HL-60 (cell line): ENCODE measurements around the gene LHCGR.

Experiments
- DNase-seq, 2 experiments: peaks; one replicate each; pipeline ENCODE4 v3.0.0-alpha.2; 2010 to 2020; ENCODE audit warnings: low read depth in 1 of 2, low spot score in 1 of 2
- H3K27ac ChIP-seq: fragments of 250-450 bp; sonication (Bioruptor Pico); replicated peaks from 2 replicates; pipeline ENCODE4 v1.5.1; 2020; ENCODE audit warnings: mild to moderate bottlenecking, moderate library complexity
- H3K27me3 ChIP-seq: fragments of 250-450 bp; sonication (Bioruptor Pico); 2 replicates; pipeline ENCODE4 v1.5.1; 2021; ENCODE audit warnings: mild to moderate bottlenecking, moderate library complexity; ENCODE audit not compliant: insufficient read depth, poor library complexity, severe bottlenecking
- H3K4me3 ChIP-seq: replicated peaks from 2 replicates; pipeline ENCODE4 v1.5.1; 2011; ENCODE audit warnings: mild to moderate bottlenecking, control low read depth, low read length; ENCODE audit not compliant: insufficient read depth
- CTCF ChIP-seq: IDR thresholded peaks from one replicate; pipeline ENCODE4 v1.5.1; 2011; ENCODE audit warnings: low read length, control low read depth, inconsistent platforms; ENCODE audit not compliant: insufficient read depth
- GABPA ChIP-seq: IDR thresholded peaks from 2 replicates; pipeline ENCODE4 v1.6.1; 2012; ENCODE audit warnings: low read depth
- POLR2AphosphoS5 ChIP-seq: IDR thresholded peaks from 2 replicates; pipeline ENCODE4 v1.6.1; 2012; ENCODE audit warnings: low read depth
- REST ChIP-seq: IDR thresholded peaks from 2 replicates; pipeline ENCODE4 v1.6.1; 2012; ENCODE audit warnings: low read depth; ENCODE audit not compliant: insufficient replicate concordance
- SPI1 ChIP-seq: IDR thresholded peaks from 2 replicates; pipeline ENCODE4 v1.6.1; 2012; ENCODE audit warnings: low read depth, mild to moderate bottlenecking, borderline replicate concordance

LHCGR gene

GRCh38 chr2:48787580-48787979 is 32.1 kb upstream of the LHCGR start:
- no peak for DNase-seq
- Histone ChIP-seq H3K4me3 (no peak overlapping the region), H3K27me3 (peaks cover 2% of the 10 kb centered on the region), H3K27ac (no peak overlapping the region)
- TF ChIP-seq GABPA = no peak
- TF ChIP-seq REST = no peak
- no peak for TF ChIP-seq CTCF
- TF ChIP-seq SPI1 = no peak
- TF ChIP-seq POLR2AphosphoS5 = no peak

- no peak overlapping the region for H3K27ac ChIP-seq
- peaks cover 3% of the 10 kb centered on the region for H3K27me3 ChIP-seq
- TF ChIP-seq SPI1 (no peak), REST (no peak), POLR2AphosphoS5 (no peak), CTCF (no peak), GABPA (no peak)
- DNase-seq = no peak
- H3K4me3 ChIP-seq = no peak overlapping the region
These were observed 25.8 kb upstream of the LHCGR start for GRCh38 chr2:48781366-48781765.

GRCh38 chr2:48779019-48779716 is 23.6 kb upstream of the LHCGR start:
- H3K4me3 ChIP-seq = no peak overlapping the region
- H3K27me3 ChIP-seq = peaks cover 3% of the 10 kb centered on the region
- no peak for TF ChIP-seq CTCF
- TF ChIP-seq REST = no peak
- no peak for TF ChIP-seq SPI1
- no peak for TF ChIP-seq GABPA
- TF ChIP-seq POLR2AphosphoS5 = no peak
- DNase-seq = no peak
- H3K27ac ChIP-seq = no peak overlapping the region
